ENCODE data around the gene KCNC1.

KCNC1 gene

DNA sequence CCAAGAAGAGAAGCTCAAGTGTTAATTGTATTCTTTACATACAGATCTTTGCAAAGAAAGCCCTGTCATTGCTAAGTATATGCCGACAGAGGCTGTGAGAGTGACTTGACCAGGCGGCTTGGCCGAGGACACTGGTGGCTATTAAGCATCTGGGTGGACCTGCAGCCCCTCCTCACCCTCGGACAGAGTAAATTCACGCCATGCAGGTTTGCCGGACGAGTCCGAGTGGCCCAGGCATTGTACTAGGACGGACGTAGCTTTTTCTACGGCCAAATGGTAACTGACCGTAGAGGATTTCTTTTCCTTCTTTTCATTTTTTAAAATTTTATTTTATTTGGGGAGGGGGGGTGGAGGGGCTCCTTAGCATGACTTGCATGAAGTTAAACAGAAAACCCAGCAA lies 47.0 kb downstream of the KCNC1 start:
- in situ Hi-C loops (cut with MboI; ENCODE audit: low sequenced_read_pairs) = no loop called here

DNA sequence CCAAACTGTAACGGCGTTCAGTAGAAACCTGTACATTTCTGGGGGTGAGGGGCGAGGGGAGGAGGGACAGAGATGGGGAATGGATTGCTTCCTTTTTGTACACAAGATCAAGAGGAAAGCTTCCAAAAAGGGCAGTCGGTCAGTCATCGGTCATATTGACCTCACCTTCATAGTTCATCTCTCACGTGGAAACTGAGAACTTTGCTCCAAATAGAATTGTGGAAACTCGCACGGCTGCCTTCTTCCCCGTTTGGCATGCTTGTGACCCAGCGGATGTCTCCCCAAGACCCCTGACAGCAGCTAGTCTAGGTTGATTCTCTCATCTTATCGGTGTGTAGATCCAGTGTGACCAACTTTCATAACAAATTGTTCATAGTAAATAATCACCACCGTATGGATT lies 47.6 kb downstream of the KCNC1 start:
- in situ Hi-C loops (cut with MboI; ENCODE audit: low sequenced_read_pairs) = no loop called here

DNA sequence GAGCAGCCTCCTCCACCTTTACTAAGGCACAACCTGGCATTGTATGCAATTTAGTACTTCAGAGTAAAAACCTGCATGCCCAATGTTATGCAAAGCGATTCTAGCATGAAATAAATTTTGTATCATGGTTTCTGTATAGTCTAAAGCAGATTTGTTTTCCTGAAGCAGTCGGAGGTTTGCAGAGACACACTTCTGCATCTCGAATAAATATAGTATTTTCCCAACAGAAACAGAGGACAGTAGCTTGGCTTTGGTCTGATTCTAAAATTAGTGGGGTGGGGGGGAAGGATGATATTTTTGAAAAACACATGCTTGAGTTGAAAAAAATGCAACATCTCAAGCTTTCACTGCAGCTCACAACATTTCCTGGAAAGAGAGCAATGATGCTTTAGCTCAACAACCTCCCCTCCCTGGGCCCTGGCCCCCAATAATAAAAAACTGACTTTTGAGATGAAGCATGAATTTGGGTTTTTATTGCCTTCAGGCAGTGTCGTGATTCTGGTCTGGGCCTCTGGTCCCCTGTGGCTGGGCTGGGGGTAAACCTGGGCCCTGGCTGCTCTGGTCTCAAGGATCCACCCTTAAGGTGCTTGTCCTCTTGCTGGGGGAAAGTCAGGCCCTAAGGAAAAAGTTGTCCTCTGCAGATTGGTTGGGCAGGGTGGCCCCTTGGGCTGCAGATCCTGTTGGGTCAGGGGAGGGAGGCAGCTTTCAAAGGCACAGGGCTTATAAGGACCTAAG lies 48.2 kb downstream of the KCNC1 start:
- in situ Hi-C loops (cut with MboI; ENCODE audit: low sequenced_read_pairs) = no loop called here

DNA sequence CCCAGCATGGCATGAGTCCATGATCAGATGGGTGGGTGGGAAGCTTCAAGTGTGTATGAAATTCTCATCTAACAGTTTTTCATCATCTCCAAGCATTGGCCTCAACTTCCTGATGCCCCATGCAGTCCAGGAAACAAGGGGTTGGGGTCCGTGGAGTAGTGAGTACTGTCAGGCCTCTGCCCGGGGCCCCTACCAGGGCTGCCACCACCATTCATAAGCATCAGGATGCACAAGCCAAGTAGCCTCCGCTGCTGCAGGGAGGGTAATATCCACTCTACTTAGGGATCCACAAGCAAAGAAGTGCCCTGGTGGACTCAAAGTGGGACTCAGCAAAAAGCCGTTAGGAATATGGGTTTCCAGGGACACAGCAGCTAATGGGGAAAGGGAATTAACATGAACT lies 49.3 kb downstream of the KCNC1 start:
- in situ Hi-C loops (cut with MboI; ENCODE audit: low sequenced_read_pairs) = no loop called here

- in situ Hi-C loops (cut with MboI; ENCODE audit: low sequenced_read_pairs) = no loop called here
Observed at GRCh38 chr11:17786824-17787525, 52.4 kb downstream of the KCNC1 start.

- in situ Hi-C loops (cut with MboI; ENCODE audit: low sequenced_read_pairs) = no loop called here
Observed at GRCh38 chr11:17788084-17788483, 53.5 kb downstream of the KCNC1 start.

DNA sequence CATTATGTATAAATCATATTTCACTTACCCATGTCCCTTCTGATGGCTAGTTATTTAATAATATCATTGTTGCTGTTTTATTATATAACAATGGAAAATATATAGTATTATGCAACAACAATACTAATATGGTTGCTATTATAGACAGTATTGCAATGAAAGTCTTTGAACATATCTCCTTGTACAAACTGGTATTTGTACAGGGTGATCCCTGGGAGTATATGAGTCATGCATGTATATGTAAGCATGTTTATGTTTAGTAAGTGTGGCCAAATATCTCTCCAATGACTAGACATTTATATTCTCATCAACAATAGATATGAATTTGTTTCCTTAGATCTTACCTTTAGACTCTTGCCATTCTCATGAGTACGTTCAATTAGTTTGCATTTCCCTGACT lies 55.9 kb downstream of the KCNC1 start:
- in situ Hi-C loops (cut with MboI; ENCODE audit: low sequenced_read_pairs) = no loop called here

DNA sequence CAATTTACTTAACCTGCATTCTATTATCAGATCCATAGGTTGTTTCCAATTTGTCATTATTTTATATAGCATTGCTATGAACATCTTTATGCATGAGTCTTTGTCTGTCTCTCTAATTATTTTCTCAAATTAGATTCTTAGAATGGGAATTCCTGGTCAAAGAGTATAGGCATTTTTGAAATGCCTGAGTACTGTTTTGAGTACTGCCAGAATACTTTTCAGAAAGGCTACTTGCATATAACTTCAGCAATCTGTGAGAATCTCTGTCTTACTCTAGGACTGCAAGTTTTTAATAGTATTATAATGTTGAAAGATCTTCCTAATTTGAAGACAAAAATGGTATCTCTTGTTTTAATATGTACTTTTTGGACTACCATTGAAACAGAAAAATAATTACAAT lies 56.6 kb downstream of the KCNC1 start:
- in situ Hi-C loops (cut with MboI; ENCODE audit: low sequenced_read_pairs) = no loop called here

DNA sequence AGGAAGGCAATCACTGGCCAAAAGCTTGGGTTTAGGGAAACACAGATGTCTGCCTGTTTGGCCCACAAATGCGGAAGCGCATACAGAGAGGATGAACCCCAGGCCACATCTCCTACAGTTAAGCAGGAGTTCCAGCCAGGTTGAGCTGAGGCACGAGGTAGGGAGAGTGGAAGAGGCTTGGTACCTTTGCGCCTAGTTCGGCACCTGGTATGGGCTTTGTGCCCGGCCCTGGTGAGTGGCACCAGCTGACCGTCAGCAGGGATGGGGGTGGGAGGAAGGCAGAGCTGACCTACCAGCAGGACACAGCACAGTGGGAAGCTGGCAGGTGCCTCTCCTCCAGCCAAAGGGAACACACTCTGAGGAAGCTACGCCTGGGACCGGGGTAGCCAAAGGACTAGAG lies 57.6 kb downstream of the KCNC1 start:
- in situ Hi-C loops (cut with MboI; ENCODE audit: low sequenced_read_pairs) = no loop called here

GRCh38 chr11:17793642-17794170 lies 59.1 kb downstream of the KCNC1 start:
- in situ Hi-C loops (cut with MboI; ENCODE audit: low sequenced_read_pairs) = no loop called here

- in situ Hi-C loops (cut with MboI; ENCODE audit: low sequenced_read_pairs) = no loop called here
Observed at GRCh38 chr11:17794981-17795380, 60.4 kb downstream of the KCNC1 start.

GRCh38 chr11:17796154-17796553 lies 61.6 kb downstream of the KCNC1 start:
- in situ Hi-C loops (cut with MboI; ENCODE audit: low sequenced_read_pairs) = no loop called here

- in situ Hi-C loops (cut with MboI; ENCODE audit: low sequenced_read_pairs) = no loop called here
Observed at GRCh38 chr11:17798253-17798652, 63.7 kb downstream of the KCNC1 start.

DNA sequence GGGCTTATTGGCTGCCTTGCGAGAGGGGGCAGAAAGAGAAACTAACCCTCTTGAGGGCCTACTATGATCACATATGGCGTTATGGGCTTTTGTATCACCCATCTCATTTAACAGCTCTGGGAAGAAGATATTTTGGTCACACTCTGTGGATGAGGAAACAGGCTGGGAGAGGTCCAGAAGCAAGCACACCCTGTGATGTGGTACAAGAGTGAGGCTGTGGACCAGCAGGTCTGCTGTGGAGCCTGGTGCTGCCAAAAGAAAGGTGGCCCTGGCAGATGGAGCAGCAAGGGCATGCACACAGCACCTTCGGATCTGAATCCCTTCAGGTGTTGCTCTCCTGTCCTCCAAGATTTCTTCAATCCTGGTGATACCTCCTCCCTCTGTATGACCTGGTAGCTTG lies 64.1 kb downstream of the KCNC1 start:
- in situ Hi-C loops (cut with MboI; ENCODE audit: low sequenced_read_pairs) = no loop called here

DNA sequence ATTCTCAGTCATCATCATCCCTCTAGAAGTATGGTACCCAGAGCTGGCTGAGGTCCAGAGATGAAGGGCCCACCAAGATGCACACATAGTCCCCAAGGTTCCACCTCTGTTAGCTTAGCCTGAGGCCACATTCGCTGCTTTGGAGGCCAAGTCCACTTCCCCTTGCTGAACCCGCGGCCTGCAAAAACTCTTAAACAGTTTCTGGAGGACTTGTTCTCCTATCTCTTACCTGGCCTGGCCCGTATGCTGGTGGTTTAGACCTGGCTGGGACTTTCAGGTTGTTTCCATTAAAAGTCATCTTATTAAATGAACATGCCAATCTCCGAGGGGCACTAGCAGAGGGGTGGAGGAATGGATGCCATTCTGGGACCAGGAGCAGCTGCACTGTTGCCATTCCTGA lies 64.6 kb downstream of the KCNC1 start:
- in situ Hi-C loops (cut with MboI; ENCODE audit: low sequenced_read_pairs) = no loop called here

GRCh38 chr11:17801166-17801565 lies 66.6 kb downstream of the KCNC1 start:
- in situ Hi-C loops (cut with MboI; ENCODE audit: low sequenced_read_pairs) = no loop called here

GRCh38 chr11:17802491-17802890 lies 67.9 kb downstream of the KCNC1 start:
- in situ Hi-C loops (cut with MboI; ENCODE audit: low sequenced_read_pairs) = no loop called here

GRCh38 chr11:17803754-17804334 lies 69.3 kb downstream of the KCNC1 start:
- in situ Hi-C loops (cut with MboI; ENCODE audit: low sequenced_read_pairs) = no loop called here

- in situ Hi-C loops (cut with MboI; ENCODE audit: low sequenced_read_pairs) = no loop called here
Observed at GRCh38 chr11:17805043-17805442, 70.5 kb downstream of the KCNC1 start.

GRCh38 chr11:17805873-17806272 lies 71.3 kb downstream of the KCNC1 start:
- in situ Hi-C loops (cut with MboI; ENCODE audit: low sequenced_read_pairs) = no loop called here

- in situ Hi-C loops (cut with MboI; ENCODE audit: low sequenced_read_pairs) = no loop called here
Observed at GRCh38 chr11:17807034-17807433, 72.5 kb downstream of the KCNC1 start.

DNA sequence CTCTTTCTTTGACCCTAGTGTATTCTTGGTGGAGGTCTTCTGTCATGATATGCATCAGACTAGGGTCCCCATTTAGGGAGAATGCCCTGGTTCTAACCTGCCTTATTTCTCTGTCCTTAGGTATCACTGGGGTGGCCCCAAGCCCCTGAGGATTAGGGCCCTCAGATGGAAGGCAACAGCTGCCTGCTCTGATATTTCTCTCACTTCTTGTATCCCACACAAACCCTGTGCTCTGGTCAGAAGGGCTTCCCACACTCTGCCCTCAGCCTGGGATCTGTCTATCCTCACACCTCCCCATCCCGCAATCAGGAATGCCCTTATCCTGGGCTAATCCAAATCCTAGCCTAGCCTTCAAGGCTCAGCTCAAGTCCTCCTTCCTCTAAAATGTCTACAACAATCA lies 75.5 kb downstream of the KCNC1 start:
- in situ Hi-C loops (cut with MboI; ENCODE audit: low sequenced_read_pairs) = no loop called here

Measured in HL-60/S4 treated with retinoic acid at 250 ng/mL for 4 days and 3 days (cell line).